ENCODE results near the gene DOCK4. TPM values are rescaled to one million over a fixed set of nuclear protein-coding genes. Genes with fewer than 3 reads are reported as not detected.
A peak's percentile ranks its signal among the peaks of the same experiment; 100 is the strongest.

The DOCK4 gene
- total and polyA plus RNA-seq, 4 donors, result 40.3 to 95.0 (median 56.4) TPM

- Histone ChIP-seq H3K4me3 (ENCODE audit: low read depth, low read length) (no peak overlapping the region), H3K9me3 (ENCODE audit: control insufficient read depth, insufficient read depth, low read length) (no peaks in the 10 kb centered on the region), H3K27ac (ENCODE audit: low read depth, low read length) (no peak overlapping the region), H3K36me3 (ENCODE audit: control insufficient read depth, insufficient read depth, low read length) (no peaks in the 10 kb centered on the region), H3K27me3 (ENCODE audit: control insufficient read depth, insufficient read depth, low read length) (no peaks in the 10 kb centered on the region), H3K4me1 (ENCODE audit: control insufficient read depth, insufficient read depth, low read length) (peaks cover 6% of the 10 kb centered on the region)
- DNase-seq (ENCODE audit: low read depth in 4 of 6, low spot score in 6 of 6), result no peak
- no CpG with 5 or more reads among the region's 1 CpG for WGBS (ENCODE audit: insufficient coverage)
Measured at GRCh38 chr7:112156412-112156811, 49.8 kb downstream of the DOCK4 start.

DNA sequence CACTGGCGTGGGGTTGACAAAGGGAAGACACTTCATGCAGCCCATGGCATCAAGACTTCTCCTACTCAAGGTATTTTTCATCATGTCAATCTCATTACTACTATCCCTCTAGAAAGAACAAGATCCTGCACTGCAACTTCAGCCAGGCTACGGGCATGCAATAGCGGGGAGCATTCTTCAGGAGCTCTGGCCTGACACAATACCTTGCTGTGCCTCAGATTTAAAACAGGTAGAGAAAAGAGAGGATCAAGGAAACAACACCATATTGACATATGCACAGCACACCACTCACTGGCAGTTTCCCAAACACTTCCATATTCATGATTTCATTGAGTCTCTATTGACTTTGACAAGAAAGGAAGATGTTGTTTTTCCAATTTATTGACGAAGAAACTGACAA lies 51.5 kb downstream of the DOCK4 start:
- DNase-seq (ENCODE audit: low read depth in 4 of 6, low spot score in 6 of 6), result no peak
- Histone ChIP-seq H3K9me3 (ENCODE audit: control insufficient read depth, insufficient read depth, low read length) (no peaks in the 10 kb centered on the region), H3K4me1 (ENCODE audit: control insufficient read depth, insufficient read depth, low read length) (peaks cover 4% of the 10 kb centered on the region), H3K36me3 (ENCODE audit: control insufficient read depth, insufficient read depth, low read length) (no peaks in the 10 kb centered on the region), H3K27ac (ENCODE audit: low read depth, low read length) (no peak overlapping the region), H3K27me3 (ENCODE audit: control insufficient read depth, insufficient read depth, low read length) (no peaks in the 10 kb centered on the region), H3K4me3 (ENCODE audit: low read depth, low read length) (no peak overlapping the region)
- 79% methylated on average over 3 of the region's 4 CpGs for WGBS (ENCODE audit: insufficient coverage)

GRCh38 chr7:112152186-112152585 lies 54.0 kb downstream of the DOCK4 start:
- no peaks in the 10 kb centered on the region for H3K36me3 ChIP-seq (ENCODE audit: control insufficient read depth, insufficient read depth, low read length)
- H3K4me1 ChIP-seq (ENCODE audit: control insufficient read depth, insufficient read depth, low read length), result peaks cover 11% of the 10 kb centered on the region
- WGBS (ENCODE audit: insufficient coverage), result no CpG with 5 or more reads among the region's 2 CpGs
- no peaks in the 10 kb centered on the region for H3K27me3 ChIP-seq (ENCODE audit: control insufficient read depth, insufficient read depth, low read length)
- H3K9me3 ChIP-seq (ENCODE audit: control insufficient read depth, insufficient read depth, low read length), result no peaks in the 10 kb centered on the region
- no peak overlapping the region for H3K27ac ChIP-seq (ENCODE audit: low read depth, low read length)
- H3K4me3 ChIP-seq (ENCODE audit: low read depth, low read length), result no peak overlapping the region
- DNase-seq (ENCODE audit: low read depth in 4 of 6, low spot score in 6 of 6), result peak in 1 of 6 donors; percentile 79

GRCh38 chr7:112150823-112151641 lies 55.2 kb downstream of the DOCK4 start:
- Histone ChIP-seq H3K9me3 (ENCODE audit: control insufficient read depth, insufficient read depth, low read length) (no peaks in the 10 kb centered on the region), H3K27me3 (ENCODE audit: control insufficient read depth, insufficient read depth, low read length) (no peaks in the 10 kb centered on the region), H3K4me1 (ENCODE audit: control insufficient read depth, insufficient read depth, low read length) (peaks cover 11% of the 10 kb centered on the region), H3K36me3 (ENCODE audit: control insufficient read depth, insufficient read depth, low read length) (no peaks in the 10 kb centered on the region), H3K4me3 (ENCODE audit: low read depth, low read length) (no peak overlapping the region), H3K27ac (ENCODE audit: low read depth, low read length) (no peak overlapping the region)
- WGBS (ENCODE audit: insufficient coverage), result 67% methylated on average over 2 of the region's 5 CpGs
- DNase-seq (ENCODE audit: low read depth in 4 of 6, low spot score in 6 of 6), result no peak

- no peak for DNase-seq (ENCODE audit: low read depth in 4 of 6, low spot score in 6 of 6)
- H3K4me3 ChIP-seq (ENCODE audit: low read depth, low read length), result no peak overlapping the region
- H3K27ac ChIP-seq (ENCODE audit: low read depth, low read length), result no peak overlapping the region
- 50% methylated on average over 1 of the region's 2 CpGs for WGBS (ENCODE audit: insufficient coverage)
- no peaks in the 10 kb centered on the region for H3K36me3 ChIP-seq (ENCODE audit: control insufficient read depth, insufficient read depth, low read length)
- H3K27me3 ChIP-seq (ENCODE audit: control insufficient read depth, insufficient read depth, low read length), result no peaks in the 10 kb centered on the region
- H3K4me1 ChIP-seq (ENCODE audit: control insufficient read depth, insufficient read depth, low read length), result peaks cover 11% of the 10 kb centered on the region
- H3K9me3 ChIP-seq (ENCODE audit: control insufficient read depth, insufficient read depth, low read length), result no peaks in the 10 kb centered on the region
Measured at GRCh38 chr7:112149734-112150133, 56.5 kb downstream of the DOCK4 start.

- 0% methylated on average over 2 of the region's 2 CpGs for WGBS (ENCODE audit: insufficient coverage)
- H3K4me3 ChIP-seq (ENCODE audit: low read depth, low read length), result no peak overlapping the region
Measured at GRCh38 chr7:112147793-112148361, 58.3 kb downstream of the DOCK4 start.

GRCh38 chr7:112145206-112145605 lies 61.0 kb downstream of the DOCK4 start:
- no peak overlapping the region for H3K4me3 ChIP-seq (ENCODE audit: low read depth, low read length)
- 100% methylated on average over 1 of the region's 5 CpGs for WGBS (ENCODE audit: insufficient coverage)
- H3K27ac ChIP-seq (ENCODE audit: low read depth, low read length), result no peak overlapping the region
- peak in 2 of 6 donors; percentile 53 to 80 for DNase-seq (ENCODE audit: low read depth in 4 of 6, low spot score in 6 of 6)
- H3K4me1 ChIP-seq (ENCODE audit: control insufficient read depth, insufficient read depth, low read length), result peaks cover 11% of the 10 kb centered on the region
- H3K27me3 ChIP-seq (ENCODE audit: control insufficient read depth, insufficient read depth, low read length), result no peaks in the 10 kb centered on the region
- no peaks in the 10 kb centered on the region for H3K9me3 ChIP-seq (ENCODE audit: control insufficient read depth, insufficient read depth, low read length)
- no peaks in the 10 kb centered on the region for H3K36me3 ChIP-seq (ENCODE audit: control insufficient read depth, insufficient read depth, low read length)

More at GRCh38 chr7:112147793-112148361, 58.3 kb downstream of the DOCK4 start:
- H3K27me3 ChIP-seq (ENCODE audit: control insufficient read depth, insufficient read depth, low read length), result no peaks in the 10 kb centered on the region
- peak overlapping the region; percentile 35 for H3K27ac ChIP-seq (ENCODE audit: low read depth, low read length)
- DNase-seq (ENCODE audit: low read depth in 4 of 6, low spot score in 6 of 6), result peak in 2 of 6 donors; percentile 84 to 88
- H3K36me3 ChIP-seq (ENCODE audit: control insufficient read depth, insufficient read depth, low read length), result no peaks in the 10 kb centered on the region
- H3K9me3 ChIP-seq (ENCODE audit: control insufficient read depth, insufficient read depth, low read length), result no peaks in the 10 kb centered on the region
- peaks cover 14% of the 10 kb centered on the region for H3K4me1 ChIP-seq (ENCODE audit: control insufficient read depth, insufficient read depth, low read length)

- H3K27ac ChIP-seq (ENCODE audit: low read depth, low read length), result no peak overlapping the region
- no peaks in the 10 kb centered on the region for H3K9me3 ChIP-seq (ENCODE audit: control insufficient read depth, insufficient read depth, low read length)
- no peaks in the 10 kb centered on the region for H3K36me3 ChIP-seq (ENCODE audit: control insufficient read depth, insufficient read depth, low read length)
- H3K4me3 ChIP-seq (ENCODE audit: low read depth, low read length), result no peak overlapping the region
- H3K4me1 ChIP-seq (ENCODE audit: control insufficient read depth, insufficient read depth, low read length), result peaks cover 11% of the 10 kb centered on the region
- no peaks in the 10 kb centered on the region for H3K27me3 ChIP-seq (ENCODE audit: control insufficient read depth, insufficient read depth, low read length)
- 91% methylated on average over 4 of the region's 5 CpGs for WGBS (ENCODE audit: insufficient coverage)
- DNase-seq (ENCODE audit: low read depth in 4 of 6, low spot score in 6 of 6), result peak in 1 of 6 donors; percentile 62
Measured at GRCh38 chr7:112144284-112145059, 61.7 kb downstream of the DOCK4 start.

DNA sequence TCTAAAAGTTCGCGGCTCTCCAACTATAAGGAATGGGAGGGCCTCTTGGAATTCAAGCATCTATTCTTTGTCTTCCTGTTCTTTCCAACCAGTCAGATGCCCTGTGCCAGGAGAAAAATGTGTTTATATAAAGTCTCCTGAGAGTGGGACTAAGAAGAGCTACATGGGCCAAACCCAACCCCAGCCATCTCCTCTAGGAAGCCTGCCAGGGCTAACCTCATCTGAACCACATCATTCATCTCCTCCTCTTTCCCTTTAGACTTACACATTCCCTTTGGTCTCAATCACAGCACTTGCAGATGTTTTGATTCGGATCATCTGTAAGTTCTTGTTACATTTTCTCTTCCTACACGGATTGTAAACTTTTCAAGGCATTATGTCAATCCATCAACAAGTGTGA lies 62.6 kb downstream of the DOCK4 start:
- H3K9me3 ChIP-seq (ENCODE audit: control insufficient read depth, insufficient read depth, low read length), result no peaks in the 10 kb centered on the region
- H3K27me3 ChIP-seq (ENCODE audit: control insufficient read depth, insufficient read depth, low read length), result no peaks in the 10 kb centered on the region
- H3K27ac ChIP-seq (ENCODE audit: low read depth, low read length), result no peak overlapping the region
- no peak overlapping the region for H3K4me3 ChIP-seq (ENCODE audit: low read depth, low read length)
- H3K4me1 ChIP-seq (ENCODE audit: control insufficient read depth, insufficient read depth, low read length), result peaks cover 6% of the 10 kb centered on the region
- no peaks in the 10 kb centered on the region for H3K36me3 ChIP-seq (ENCODE audit: control insufficient read depth, insufficient read depth, low read length)
- WGBS (ENCODE audit: insufficient coverage), result no CpG with 5 or more reads among the region's 4 CpGs
- DNase-seq (ENCODE audit: low read depth in 4 of 6, low spot score in 6 of 6), result no peak
